ENCODE data around the gene PIP4K2B.

PIP4K2B gene

GRCh38 chr17:38716368-38717005 lies 82.9 kb downstream of the PIP4K2B start:
- H3K4me3 ChIP-seq (ENCODE audit: low read depth, low read length) = no peak overlapping the region
- no peak for TF ChIP-seq CTCF (IDR thresholded peaks at IDR 0.05; ENCODE audit: low read depth, low read length)
